Measurements from ENCODE around the gene YDJC.
A peak's percentile ranks its signal among the peaks of the same experiment; 100 is the strongest.
"Not testable (repeated sequence)": the region's sequence is repeated elsewhere in the genome, so short reads cannot be mapped to it uniquely, and the experiment has no call there.

YDJC gene

DNA sequence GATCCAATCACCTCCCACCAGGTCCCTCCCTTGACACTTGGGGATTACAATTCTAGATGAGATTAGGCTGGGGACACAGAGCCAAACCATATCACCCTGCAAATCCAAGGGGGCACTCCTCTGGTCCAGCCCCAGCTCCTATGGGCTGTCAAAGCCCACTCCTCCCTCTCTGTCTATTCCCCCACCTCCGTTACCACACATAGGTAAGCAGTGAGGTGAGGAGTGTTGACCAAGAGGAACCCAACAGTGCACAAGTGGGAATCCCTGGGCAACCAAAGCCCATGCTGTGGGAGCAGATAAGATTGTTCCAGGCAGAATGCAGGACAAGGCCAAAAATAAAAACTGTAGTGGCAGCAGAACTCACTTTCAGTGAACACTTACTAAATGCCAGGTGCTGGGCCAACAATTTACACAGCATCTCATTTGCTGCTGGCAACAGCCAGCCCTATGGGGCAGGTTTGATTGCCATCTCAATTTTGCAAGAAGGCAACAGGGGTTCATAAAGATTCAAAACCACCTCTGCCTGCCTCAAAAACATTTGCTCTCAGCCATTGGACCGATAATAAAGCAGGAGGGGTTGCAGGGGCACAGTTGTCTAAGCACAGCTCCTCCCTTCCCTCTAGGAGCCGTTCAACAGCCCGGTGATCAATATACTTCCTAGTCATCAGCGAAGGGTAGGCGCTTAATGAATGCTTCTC, 21.1 kb upstream of the YDJC start:
- no peak for TF ChIP-seq ZFX (IDR thresholded peaks at IDR 0.05)
- TF ChIP-seq, protein P1, sequence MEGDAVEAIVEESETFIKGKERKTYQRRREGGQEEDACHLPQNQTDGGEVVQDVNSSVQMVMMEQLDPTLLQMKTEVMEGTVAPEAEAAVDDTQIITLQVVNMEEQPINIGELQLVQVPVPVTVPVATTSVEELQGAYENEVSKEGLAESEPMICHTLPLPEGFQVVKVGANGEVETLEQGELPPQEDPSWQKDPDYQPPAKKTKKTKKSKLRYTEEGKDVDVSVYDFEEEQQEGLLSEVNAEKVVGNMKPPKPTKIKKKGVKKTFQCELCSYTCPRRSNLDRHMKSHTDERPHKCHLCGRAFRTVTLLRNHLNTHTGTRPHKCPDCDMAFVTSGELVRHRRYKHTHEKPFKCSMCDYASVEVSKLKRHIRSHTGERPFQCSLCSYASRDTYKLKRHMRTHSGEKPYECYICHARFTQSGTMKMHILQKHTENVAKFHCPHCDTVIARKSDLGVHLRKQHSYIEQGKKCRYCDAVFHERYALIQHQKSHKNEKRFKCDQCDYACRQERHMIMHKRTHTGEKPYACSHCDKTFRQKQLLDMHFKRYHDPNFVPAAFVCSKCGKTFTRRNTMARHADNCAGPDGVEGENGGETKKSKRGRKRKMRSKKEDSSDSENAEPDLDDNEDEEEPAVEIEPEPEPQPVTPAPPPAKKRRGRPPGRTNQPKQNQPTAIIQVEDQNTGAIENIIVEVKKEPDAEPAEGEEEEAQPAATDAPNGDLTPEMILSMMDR (conservative IDR thresholded peaks at IDR 0.05): no peak

DNA sequence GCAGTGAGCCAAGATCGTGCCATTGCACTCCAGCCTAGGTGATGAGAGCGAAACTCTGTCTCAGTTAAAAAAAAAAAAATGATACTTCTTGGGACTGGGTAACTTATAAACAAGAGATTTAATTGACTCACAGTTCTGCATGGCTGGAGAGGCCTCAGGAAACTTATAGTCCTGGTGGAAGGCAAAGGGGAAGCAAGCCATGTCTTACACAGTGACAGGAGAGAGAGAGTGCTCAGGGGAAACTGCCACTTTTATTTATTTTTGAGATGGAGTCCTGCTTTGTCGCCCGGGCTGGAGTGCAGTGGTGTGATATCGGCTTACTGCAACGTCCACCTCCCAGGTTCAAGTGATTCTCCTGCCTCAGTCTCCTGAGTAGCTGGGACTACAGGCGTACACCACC, 20.5 kb upstream of the YDJC start:
- no peak for TF ChIP-seq ZFX (IDR thresholded peaks at IDR 0.05)
- TF ChIP-seq, protein P1 (conservative IDR thresholded peaks at IDR 0.05): no peak
- no peak overlapping the region for H3K27ac ChIP-seq

More for the DNA sequence above, 21.1 kb upstream of the YDJC start:
- peak overlapping the region; percentile 57 for H3K27ac ChIP-seq

DNA sequence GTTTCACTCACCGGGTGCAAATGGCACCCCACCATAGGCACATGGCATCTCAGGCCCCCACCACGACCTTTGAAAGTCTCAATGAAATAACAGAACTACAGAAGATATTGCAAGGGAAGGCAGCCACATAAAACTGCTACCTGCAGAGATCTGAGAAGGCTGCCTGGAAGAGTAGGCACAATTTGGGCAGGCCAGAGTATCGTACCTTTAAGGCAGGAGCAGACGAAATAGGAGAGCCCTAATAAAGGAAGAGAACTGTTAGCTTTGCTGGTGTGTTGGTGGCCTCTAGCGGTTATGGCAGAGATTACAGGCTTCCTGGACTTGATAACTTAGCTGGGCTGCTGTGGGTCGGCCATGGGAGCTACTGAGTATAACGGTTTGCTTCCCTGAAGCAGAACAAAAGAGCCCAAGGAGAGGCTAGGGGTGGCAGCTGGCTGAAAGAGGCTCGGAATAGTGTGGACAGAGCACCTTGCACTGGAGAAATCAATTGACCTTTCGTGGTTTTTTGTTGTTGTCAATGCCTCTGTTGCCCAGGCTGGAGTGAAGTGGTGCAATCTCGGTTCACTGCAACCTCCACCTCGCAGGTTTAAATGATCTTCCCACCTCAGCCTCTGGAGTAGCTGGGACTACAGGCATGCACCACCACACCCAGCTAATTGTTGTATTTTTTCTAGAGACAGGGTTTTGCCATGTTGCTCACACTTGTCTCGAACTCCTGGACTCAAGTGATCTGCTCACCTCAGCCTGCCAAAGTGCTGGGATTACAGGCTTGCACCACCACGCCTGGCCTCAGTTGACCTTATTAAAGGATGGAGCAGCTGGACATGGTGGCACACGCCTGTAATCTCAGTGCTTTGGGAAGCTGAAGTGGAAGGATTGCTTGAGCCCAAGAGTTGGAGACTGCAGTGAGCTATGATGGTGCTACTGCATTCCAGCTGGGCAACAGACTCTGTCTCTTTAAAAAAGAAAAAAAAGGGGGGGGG, 17.1 kb upstream of the YDJC start:
- TF ChIP-seq, protein P1 (conservative IDR thresholded peaks at IDR 0.05): peak; percentile 88
- TF ChIP-seq ZFX (IDR thresholded peaks at IDR 0.05): no peak
- no peak overlapping the region for H3K27ac ChIP-seq

DNA sequence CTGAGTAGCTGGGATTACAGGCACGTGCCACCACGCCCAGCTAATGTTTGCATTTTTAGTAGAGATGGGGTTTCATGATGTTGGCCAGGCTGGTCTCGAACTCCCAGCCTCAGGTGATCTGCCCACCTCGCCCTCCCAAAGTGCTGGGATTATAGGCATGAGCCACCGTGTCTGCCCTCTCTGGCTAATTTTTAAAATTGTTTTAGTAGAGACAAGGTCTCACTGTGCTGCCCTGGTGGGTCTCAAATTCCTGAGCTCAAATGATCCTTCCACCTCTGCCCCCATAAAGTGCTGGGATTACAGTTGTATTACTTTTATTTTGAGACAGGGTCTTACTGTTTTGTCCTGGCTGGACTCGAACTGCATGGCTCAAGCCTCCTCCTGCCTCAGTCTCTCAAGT, 15.7 kb upstream of the YDJC start:
- H3K27ac ChIP-seq: not testable (repeated sequence)

DNA sequence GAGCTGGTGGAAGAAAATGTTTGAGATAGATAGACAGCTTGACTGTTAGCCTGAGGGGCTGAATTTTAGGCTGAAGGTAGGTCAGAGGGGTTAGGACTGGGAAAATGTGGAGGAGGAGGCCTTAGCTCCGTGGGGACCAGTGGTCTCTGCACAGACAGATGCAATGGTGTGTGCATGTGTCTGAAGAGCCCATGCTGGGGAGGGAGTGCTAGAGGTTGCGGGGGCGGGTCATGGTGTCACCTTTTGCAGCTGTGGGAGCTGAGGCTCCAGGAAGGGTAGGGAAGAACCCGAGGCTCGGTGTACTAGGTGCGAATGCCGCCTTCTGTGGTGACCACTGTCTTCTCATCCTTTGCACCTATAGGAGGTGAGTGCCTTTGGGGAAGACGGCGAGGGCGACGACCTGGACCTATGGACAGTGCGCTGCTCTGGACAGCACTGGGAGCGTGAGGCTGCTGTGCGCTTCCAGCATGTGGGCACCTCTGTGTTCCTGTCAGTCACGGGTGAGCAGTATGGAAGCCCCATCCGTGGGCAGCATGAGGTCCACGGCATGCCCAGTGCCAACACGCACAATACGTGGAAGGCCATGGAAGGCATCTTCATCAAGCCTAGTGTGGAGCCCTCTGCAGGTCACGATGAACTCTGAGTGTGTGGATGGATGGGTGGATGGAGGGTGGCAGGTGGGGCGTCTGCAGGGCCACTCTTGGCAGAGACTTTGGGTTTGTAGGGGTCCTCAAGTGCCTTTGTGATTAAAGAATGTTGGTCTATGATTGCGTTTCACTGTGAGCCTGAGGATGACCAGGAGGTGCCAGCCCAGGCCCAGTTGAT, 13.9 kb upstream of the YDJC start:
- peak overlapping the region; percentile 87 for H3K27ac ChIP-seq
- TF ChIP-seq ZFX (IDR thresholded peaks at IDR 0.05): no peak
- TF ChIP-seq, protein P1 (conservative IDR thresholded peaks at IDR 0.05): no peak

DNA sequence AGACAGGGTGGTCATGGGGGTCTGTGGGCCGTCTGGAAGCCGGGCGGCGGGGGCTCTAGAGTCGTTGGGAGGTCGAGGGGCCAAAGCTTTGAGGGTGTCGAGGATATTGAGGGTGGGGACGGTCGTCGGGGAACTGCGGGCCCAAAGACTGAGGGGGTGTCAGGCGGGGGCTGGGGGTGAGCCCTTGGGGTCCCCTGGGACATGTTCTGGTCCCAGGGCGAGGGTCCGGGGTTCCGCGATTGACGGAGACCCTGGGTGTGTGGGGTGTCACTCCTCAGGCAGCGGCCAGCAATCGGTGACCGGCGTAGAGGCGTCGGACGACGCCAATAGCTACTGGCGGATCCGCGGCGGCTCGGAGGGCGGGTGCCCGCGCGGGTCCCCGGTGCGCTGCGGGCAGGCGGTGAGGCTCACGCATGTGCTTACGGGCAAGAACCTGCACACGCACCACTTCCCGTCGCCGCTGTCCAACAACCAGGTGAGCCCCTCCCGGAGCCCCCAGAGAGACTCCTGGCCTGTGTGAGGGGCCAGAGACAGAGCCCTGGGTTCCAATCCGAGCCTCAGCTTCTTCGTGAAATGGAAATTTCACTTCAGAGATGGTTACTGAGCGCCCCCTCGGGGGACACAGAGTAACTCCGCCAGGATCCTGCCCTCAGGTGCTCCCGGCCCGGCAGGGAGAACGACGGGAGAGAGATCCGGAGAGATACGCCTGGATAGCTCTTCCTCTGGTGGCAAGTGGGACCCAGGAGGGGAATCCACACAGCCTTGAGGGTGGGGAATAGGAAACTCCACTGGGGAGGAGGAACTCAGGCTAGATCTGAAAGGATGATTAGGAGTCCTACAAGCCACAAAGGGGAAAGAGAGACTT, 13.0 kb upstream of the YDJC start:
- peak overlapping the region; percentile 87 for H3K27ac ChIP-seq
- TF ChIP-seq, protein P1 (conservative IDR thresholded peaks at IDR 0.05): peak; percentile 80
- TF ChIP-seq ZFX (IDR thresholded peaks at IDR 0.05): 0 out of 2 replicates have a peak, but pooled peaks have one; percentile 12

Data from C4-2B (cell line).